T-helper 1 cell (primary cell): ENCODE measurements around the gene LYZL6.

Experiments used
- DNase-seq, 5 donors: peaks; one replicate each; pipeline ENCODE4 v3.0.0-alpha.2; 2012 to 2020
- total RNA-seq, 4 donors: gene quantifications; one replicate each; lab custom pipeline; 2026; lab: John Stamatoyannopoulos, UW

Gene LYZL6
- 0 reads per million in 4 donors for total RNA-seq

DNA sequence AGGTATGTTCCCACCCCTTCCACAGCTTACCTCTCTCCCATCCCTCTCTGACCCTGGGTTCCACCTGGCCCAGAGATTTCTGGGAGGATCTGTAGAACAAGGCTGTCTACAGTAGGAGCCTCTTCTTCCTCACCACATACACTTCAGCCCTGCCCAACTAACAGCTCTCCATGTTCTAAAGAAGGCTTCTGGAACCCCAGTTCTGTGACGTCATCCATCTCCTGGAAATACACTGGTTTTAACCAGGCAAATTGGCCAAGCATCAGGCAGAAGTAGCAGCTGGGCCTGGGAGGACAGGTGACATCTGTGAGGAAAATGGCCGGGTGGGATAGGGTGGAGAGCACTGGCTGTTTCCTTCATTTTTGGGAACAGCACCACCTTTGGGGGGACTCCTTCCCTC is at the start of gene LYZL6:
TSS of gene LYZL6 (minus strand) at position 177 of the 400 bp plus-strand sequence. CDS start 4,357 bp downstream, outside the sequence.
- no peak for DNase-seq

GRCh38 chr17:35991075-35991474 is 47.6 kb upstream of the LYZL6 start:
- no peak for DNase-seq

- DNase-seq: no peak
Measured at GRCh38 chr17:35988164-35988563, 44.7 kb upstream of the LYZL6 start.

- no peak for DNase-seq
Measured at GRCh38 chr17:35986643-35987042, 43.1 kb upstream of the LYZL6 start, which contains the start of gene CCL14. TSS of gene CCL14 (minus strand) at chr17:35986729. CDS start at chr17:35986649, 80 bp downstream.

GRCh38 chr17:35984140-35984539 is 40.6 kb upstream of the LYZL6 start:
- no peak for DNase-seq

DNA sequence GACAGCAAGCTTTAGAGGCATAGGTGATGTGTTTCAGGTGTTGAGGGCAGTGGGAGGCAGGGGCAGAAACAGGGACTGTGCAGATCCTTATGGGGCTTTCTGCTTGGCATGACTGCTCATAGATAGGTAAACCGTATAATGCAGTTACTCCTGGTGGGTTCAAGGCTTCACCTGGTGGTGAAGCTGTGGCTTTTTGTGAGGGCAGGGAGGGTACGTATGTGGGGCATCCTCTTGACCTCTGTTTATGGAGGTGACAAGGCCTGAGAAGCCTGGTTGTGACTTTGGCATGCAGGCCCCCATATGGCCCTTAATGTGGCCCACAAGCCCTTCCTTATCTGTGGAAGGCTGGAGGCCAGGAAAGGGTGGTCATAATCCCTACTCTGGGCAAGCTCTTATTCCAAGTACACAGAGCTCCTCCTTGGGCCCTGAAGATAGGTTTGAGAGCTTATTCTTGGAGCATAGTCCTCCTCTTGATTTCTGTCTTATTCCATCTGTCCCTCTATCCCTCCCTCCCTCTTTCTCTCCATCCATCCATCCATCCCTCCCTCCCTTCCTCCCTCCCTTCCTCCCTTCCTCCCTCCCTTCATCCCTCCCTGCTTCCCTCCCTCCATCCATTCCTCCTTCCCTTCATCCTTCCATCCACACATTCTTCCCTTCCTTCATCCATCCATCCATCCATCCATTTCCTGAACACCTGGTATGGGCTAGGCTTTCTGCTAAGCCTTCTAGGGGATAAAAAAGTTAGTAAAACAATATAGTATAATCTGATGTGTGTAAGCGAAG is 39.1 kb upstream of the LYZL6 start:
- DNase-seq: no peak

- DNase-seq: no peak
Measured at GRCh38 chr17:35981908-35982330, 38.4 kb upstream of the LYZL6 start.

DNA sequence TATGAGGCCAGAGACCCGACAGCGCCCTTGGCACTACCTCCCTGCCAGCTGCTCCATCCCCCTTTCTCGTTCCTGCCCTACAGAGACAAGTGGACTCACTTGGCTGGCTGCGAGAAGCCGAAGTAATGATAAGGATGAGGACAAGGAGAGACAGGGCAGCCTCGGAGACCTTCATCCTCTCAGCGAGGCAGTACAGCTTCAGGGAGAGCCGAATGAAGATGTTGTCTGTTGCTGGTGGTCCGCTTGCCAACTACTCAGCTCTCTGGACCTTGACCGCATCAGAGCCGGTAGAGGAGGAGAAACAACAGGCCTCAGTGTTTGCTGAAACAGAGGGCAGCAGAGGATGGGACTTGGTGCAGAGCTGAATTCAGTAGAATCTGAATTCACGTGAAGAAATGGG is 37.7 kb upstream of the LYZL6 start, which contains the start of gene CCL16:
TSS of gene CCL16 (minus strand) at position 252 of the 400 bp plus-strand sequence. CDS start at position 175, 77 bp downstream.
- DNase-seq: no peak

GRCh38 chr17:35978346-35978745 is 34.8 kb upstream of the LYZL6 start:
- DNase-seq: no peak

- no peak for DNase-seq
Measured at GRCh38 chr17:35977509-35977908, 34.0 kb upstream of the LYZL6 start.

DNA sequence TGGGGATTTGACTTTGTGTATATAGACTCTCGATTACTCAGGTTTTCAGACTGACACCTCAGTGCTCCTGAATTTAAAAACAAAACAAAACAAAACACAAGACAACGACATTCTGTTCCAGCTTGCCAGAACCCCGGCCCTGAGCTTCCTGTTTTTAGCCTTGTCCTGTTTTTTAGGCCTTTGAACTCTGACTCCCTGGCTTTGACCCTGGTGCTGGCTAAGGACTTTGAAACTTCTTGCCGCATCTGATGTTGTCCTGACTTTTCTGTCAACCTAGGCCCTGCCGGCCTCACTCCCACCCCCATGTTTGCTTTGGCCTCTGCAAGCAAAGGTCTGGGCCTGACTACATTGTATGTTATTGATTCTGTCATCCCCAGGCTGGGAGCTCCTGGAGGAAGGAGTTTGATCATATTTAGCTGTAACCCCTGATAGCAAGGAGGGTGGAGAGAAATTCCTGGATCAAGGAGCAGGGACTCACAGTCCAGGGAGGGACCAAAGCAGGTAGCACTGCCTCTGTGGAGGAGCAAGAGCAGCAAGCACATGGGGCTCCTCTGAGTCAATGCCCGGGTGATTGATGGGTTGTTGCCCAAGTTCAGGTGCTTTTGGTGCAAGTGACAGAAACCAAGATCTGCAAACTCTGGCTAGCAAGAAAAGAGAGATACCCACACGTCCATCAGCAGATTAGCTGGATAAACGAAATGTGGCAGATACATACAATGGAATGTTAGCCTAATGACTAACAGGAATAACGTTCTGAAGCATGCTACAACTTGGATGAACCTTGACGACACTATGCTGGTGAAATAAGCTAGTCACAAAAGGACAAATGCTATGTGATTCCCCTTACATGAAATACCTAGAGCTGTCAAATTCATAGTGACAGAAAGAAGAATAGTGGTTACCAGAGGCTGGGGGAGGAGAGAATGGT is 30.1 kb upstream of the LYZL6 start:
- no peak for DNase-seq

DNA sequence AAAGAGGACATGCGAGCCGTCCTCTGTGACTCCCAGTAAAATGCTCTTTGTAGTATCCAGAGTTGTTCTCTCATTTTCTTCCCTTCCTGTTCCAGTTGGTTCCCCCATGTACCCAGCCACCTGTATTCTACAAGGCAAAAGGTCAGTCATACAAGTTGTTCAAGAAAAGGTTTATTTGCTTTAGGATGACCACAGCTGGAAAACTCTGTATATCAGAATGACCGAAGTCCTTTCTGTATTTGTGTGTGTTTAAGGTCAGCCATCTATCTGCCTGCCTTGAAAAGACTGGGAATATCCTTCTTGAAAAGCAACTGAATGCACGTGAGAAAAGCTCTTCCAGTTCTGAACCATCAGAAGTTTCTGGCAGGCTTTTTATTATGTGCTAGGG is 29.4 kb upstream of the LYZL6 start:
- no peak for DNase-seq

GRCh38 chr17:35972535-35972934 is 29.0 kb upstream of the LYZL6 start:
- no peak for DNase-seq

- no peak for DNase-seq
Measured at GRCh38 chr17:35972066-35972465, 28.6 kb upstream of the LYZL6 start.

DNA sequence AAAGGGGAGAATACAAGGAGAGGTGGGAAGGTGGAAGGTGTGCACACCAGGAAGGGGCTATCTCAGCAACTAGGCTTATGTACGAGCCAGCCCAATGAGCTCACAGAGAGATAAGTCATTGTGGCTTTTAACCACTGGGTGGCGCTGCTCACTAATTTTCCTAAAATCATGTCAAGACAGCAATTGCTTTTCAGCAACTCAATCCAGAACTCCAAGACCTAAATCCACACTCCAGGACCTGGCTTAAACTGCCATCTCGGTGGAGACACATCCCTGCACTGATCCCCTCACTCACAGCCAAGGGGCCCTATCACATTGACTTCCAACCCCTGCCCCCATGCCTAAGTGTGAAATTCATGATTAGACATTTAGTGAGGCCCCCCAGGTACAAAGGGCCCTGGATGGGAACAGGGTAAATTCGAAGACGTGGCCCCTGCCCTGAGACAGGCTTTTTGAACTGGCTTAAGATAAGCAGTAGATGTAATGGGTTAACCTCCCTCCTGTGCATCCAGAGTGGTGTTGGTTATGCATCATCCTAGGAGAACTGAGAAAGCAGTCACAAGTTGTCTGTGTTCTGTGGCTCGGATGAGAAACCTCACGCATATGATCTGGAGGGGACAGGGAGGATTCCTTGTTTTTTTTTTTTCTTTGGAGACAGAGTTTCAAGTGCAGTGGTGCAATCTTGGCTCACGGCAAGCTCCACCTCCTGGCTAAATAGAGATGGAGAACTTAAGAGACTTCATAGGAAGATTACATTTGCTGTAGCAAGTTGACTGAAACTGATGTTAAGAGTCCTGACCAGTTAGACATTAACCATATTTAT is 26.3 kb upstream of the LYZL6 start:
- DNase-seq: peak; percentile 25 to 58 (median 56)

DNA sequence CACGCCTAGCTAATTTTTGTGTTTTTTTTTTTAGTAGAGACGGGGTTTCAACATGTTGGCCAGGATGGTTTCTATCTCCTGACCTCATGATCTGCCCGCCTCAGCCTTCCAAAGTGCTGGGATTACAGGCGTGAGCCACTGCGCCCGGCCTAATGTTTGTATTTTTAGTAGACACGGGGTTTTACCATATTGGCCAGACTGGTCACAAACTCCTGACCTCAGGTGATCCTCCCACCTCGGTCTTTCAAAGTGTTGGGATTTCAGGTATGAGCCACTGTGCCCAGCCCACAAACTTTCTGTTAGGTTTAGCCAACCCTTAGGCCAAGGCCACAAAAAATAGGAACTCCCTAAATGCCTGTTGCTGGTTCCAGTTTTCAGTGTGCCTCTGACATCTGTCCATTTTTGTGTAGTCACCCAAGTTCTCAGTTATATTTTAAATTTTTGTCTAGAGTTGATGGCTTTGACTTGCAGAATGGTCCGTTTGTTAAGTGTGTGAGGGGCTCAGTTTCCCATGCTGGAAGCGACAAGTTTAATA is 25.1 kb upstream of the LYZL6 start:
- no peak for DNase-seq

GRCh38 chr17:35965272-35965671 is 21.8 kb upstream of the LYZL6 start:
- no peak for DNase-seq

- DNase-seq: no peak
Measured at GRCh38 chr17:35963663-35964062, 20.1 kb upstream of the LYZL6 start.

- no peak for DNase-seq
Measured at GRCh38 chr17:35953720-35954119, 10.2 kb upstream of the LYZL6 start.

DNA sequence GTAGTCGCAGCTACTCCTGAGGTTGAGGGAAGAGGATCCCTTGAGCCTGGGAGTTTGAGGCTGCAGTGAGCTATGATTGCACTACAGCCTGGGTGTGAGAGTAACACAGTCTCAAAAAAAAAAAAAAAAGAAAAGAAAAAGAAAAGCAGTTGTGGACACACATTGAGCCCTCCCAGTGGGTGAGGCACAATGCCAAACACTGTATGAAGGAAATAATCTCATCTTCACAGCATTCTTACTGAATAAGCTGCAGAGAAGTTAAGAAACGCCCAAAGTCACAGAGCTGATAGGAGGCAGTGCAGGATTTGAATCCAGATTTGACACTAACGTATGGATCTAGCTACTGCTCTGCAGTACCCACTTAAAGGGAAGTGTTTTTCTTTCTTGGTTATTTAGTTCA is 5.9 kb upstream of the LYZL6 start:
- no peak for DNase-seq

GRCh38 chr17:35948092-35948491 is 4.6 kb upstream of the LYZL6 start:
- no peak for DNase-seq

- DNase-seq: peak in 4 of 5 donors; percentile 7 to 46 (median 22)
Measured at GRCh38 chr17:35947156-35947585, 3.7 kb upstream of the LYZL6 start.
